H7 (cell line): Measurements from ENCODE around the gene SUMO3. TPM values are rescaled to one million over a fixed set of nuclear protein-coding genes. Genes with fewer than 3 reads are reported as not detected.

ENCODE experiments used
- DNase-seq: peaks from one replicate; pipeline ENCODE4 v3.0.0; 2012
- H3K27me3 ChIP-seq: 2 replicates; pipeline ENCODE4 v1.6.0; 2011; ENCODE audit warnings: mild to moderate bottlenecking, low read length; ENCODE audit not compliant: control insufficient read depth, insufficient read depth
- H3K36me3 ChIP-seq: replicated peaks from 2 replicates; pipeline ENCODE4 v1.5.1; 2011; ENCODE audit warnings: low read length; ENCODE audit not compliant: control insufficient read depth, insufficient read depth
- H3K4me3 ChIP-seq: 2 replicates; pipeline ENCODE4 v1.5.1; 2011; ENCODE audit warnings: low read depth, mild to moderate bottlenecking, control low read depth, low read length, moderate library complexity; ENCODE audit not compliant: insufficient read depth
- total RNA-seq: library from RNA; depleted of rRNA; stranded (reverse); fragments of >200 nt; shearing (Covaris generic); gene quantifications from 2 replicates; pipeline ENCODE4 v1.2.3, GENCODE V29; 2014; rRNA removed

SUMO3 gene
- total RNA-seq, 1 experiment from 2014 or later: 91.1 TPM

- H3K36me3 ChIP-seq: no peaks in the 10 kb centered on the region
- DNase-seq: peak; percentile 60
- no peak overlapping the region for H3K4me3 ChIP-seq
- H3K27me3 ChIP-seq: no peaks in the 10 kb centered on the region
Measured at GRCh38 chr21:44761747-44762208, 56.1 kb downstream of the SUMO3 start.

- H3K4me3 ChIP-seq: no peak overlapping the region
- DNase-seq: peak; percentile 91
- H3K27me3 ChIP-seq: no peaks in the 10 kb centered on the region
- no peaks in the 10 kb centered on the region for H3K36me3 ChIP-seq
Measured at GRCh38 chr21:44761011-44761729, 56.7 kb downstream of the SUMO3 start.

DNA sequence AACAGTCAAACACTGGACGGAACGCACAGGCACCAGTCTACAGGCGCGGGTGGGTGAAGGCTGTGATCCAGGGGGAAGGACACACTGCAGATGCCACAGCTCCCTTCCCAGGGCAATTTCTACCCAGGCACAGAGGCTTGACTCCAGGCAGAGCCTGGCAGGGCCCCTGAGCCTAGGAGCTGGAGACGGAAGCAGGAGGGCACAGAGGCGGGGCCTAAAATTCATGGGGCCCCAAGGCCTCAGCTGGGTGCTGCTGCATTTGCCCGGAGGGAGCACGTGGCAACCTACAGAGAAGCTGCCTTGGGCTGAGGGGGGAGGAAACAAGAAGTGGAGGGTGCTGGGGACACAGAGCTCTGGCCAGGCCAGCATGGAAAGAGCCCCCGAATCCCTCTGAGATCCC, 57.5 kb downstream of the SUMO3 start:
- no peaks in the 10 kb centered on the region for H3K27me3 ChIP-seq
- H3K36me3 ChIP-seq: no peaks in the 10 kb centered on the region
- peak; percentile 63 for DNase-seq
- H3K4me3 ChIP-seq: no peak overlapping the region

GRCh38 chr21:44759628-44760285, 58.1 kb downstream of the SUMO3 start:
- DNase-seq: no peak
- Histone ChIP-seq H3K36me3 (no peaks in the 10 kb centered on the region), H3K4me3 (no peak overlapping the region), H3K27me3 (no peaks in the 10 kb centered on the region)

GRCh38 chr21:44758781-44759627, 58.9 kb downstream of the SUMO3 start:
- H3K36me3 ChIP-seq: no peaks in the 10 kb centered on the region
- no peak overlapping the region for H3K4me3 ChIP-seq
- no peaks in the 10 kb centered on the region for H3K27me3 ChIP-seq
- DNase-seq: peak; percentile 80

DNA sequence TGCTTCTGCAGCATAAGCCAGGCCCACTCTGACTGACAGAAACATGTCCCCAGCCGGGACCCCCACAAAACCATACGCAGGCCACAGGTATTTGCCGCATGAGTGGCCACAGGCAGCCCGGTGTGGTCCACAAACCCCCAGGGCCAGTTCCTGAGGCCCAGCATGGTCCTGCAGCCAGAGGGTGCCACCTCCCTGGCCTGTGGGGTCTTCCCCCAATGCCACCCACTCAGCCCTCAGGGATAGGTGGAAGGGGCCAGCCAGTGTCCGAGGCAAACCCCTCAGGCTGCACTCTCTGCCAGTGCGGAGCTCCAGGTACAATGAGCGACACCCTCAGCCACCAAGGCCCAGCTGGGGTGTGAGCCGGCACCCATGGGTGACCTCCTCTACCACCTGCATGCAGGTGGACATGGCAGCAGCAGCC, 59.7 kb downstream of the SUMO3 start:
- DNase-seq: peak; percentile 43
- Histone ChIP-seq H3K4me3 (no peak overlapping the region), H3K27me3 (no peaks in the 10 kb centered on the region), H3K36me3 (no peaks in the 10 kb centered on the region)

- H3K4me3 ChIP-seq: no peak overlapping the region
- no peaks in the 10 kb centered on the region for H3K27me3 ChIP-seq
- DNase-seq: peak; percentile 35
- H3K36me3 ChIP-seq: no peaks in the 10 kb centered on the region
Measured at GRCh38 chr21:44757731-44758130, 60.1 kb downstream of the SUMO3 start.

GRCh38 chr21:44756423-44757185, 61.3 kb downstream of the SUMO3 start:
- DNase-seq: no peak
- Histone ChIP-seq H3K36me3 (no peaks in the 10 kb centered on the region), H3K27me3 (no peaks in the 10 kb centered on the region), H3K4me3 (no peak overlapping the region)

Other genes with a start within 250 kb of the SUMO3 start
- not detected in 2 replicates for gene KRTAP10-4, start 244.3 kb downstream of the SUMO3 start, total RNA-seq
- not detected in 2 replicates for gene KRTAP10-5, start 237.5 kb downstream of the SUMO3 start, total RNA-seq
- not detected in 2 replicates for gene KRTAP10-6, start 225.6 kb downstream of the SUMO3 start, total RNA-seq
- gene KRTAP10-7, start 217.5 kb downstream of the SUMO3 start, total RNA-seq: not detected in 2 replicates
- gene KRTAP10-8, start 206.0 kb downstream of the SUMO3 start, total RNA-seq: not detected in 2 replicates
- gene KRTAP10-9, start 191.0 kb downstream of the SUMO3 start, total RNA-seq: not detected in 2 replicates
- gene KRTAP10-10, start 180.7 kb downstream of the SUMO3 start, total RNA-seq: not detected in 2 replicates
- not detected in 2 replicates for gene KRTAP10-11, start 171.6 kb downstream of the SUMO3 start, total RNA-seq
- not detected in 2 replicates for gene KRTAP12-4, start 163.4 kb downstream of the SUMO3 start, total RNA-seq
- gene KRTAP12-3, start 160.1 kb downstream of the SUMO3 start, total RNA-seq: not detected in 2 replicates
- not detected in 2 replicates for gene KRTAP12-2, start 151.1 kb downstream of the SUMO3 start, total RNA-seq
- 0.17 TPM in 1 of 2 replicates, not detected in the other for gene KRTAP12-1, start 135.9 kb downstream of the SUMO3 start, total RNA-seq
- not detected in 2 replicates for gene KRTAP10-12, start 120.9 kb downstream of the SUMO3 start, total RNA-seq
- gene TSPEAR, start 106.5 kb downstream of the SUMO3 start, total RNA-seq: 1.0 and 1.8 TPM in 2 replicates
- 66.4 and 76.8 TPM in 2 replicates for gene UBE2G2, start 16.2 kb downstream of the SUMO3 start, total RNA-seq
- 117 and 134 TPM in 2 replicates for gene PTTG1IP, start 55.6 kb upstream of the SUMO3 start, total RNA-seq
- gene ITGB2, start 102.8 kb upstream of the SUMO3 start, total RNA-seq: 1.4 and 2.4 TPM in 2 replicates
- 30.3 and 35.0 TPM in 2 replicates for gene SLX9, start 122.0 kb upstream of the SUMO3 start, total RNA-seq